PC-3 (cell line): ENCODE data around the gene FBXO38. TPM values are rescaled to one million over a fixed set of nuclear protein-coding genes. Genes with fewer than 3 reads are reported as not detected.

Experiments used
- ATAC-seq: fragments of 200-7000 bp; cut with Tn5 transposase; 2 replicates; pipeline ENCODE4 v1.9.1; 2020; ENCODE audit warnings: mild to moderate bottlenecking, moderate library complexity
- BruUV-seq: library from RNA; stranded (reverse); fragments of 400-500 nt; replicated peaks from 2 replicates; lab custom pipeline; 2021; lab: Mats Ljungman, UMichigan
- CTCF ChIA-PET: fragments of 300-600 bp; sonication (Branson Sonifier 250); formaldehyde crosslinking; loops from one replicate; lab custom pipeline; 2022; ENCODE audit warnings: antibody characterized with exemption; lab: Charles Lee
- POLR2A ChIA-PET: fragments of 300-600 bp; sonication (Branson Sonifier 250); formaldehyde crosslinking; loops from one replicate; lab custom pipeline; 2022; ENCODE audit warnings: antibody characterized with exemption; ENCODE audit not compliant: unreplicated experiment; lab: Charles Lee
- DNase-seq: peaks from one replicate; pipeline ENCODE4 v3.0.0-alpha.2; 2015
- H2AFZ ChIP-seq: fragments of 300-600 bp; sonication (generic); 2 replicates; pipeline ENCODE4 v1.6.0; 2016; ENCODE audit warnings: antibody characterized with exemption, low read length
- H3F3A ChIP-seq: fragments of 300-600 bp; sonication (generic); one replicate; pipeline ENCODE4 v1.6.0; 2017; ENCODE audit warnings: antibody characterized with exemption, low read length, control low read depth, mild to moderate bottlenecking; ENCODE audit not compliant: unreplicated experiment
- H3K27ac ChIP-seq: fragments of 300-600 bp; sonication (generic); 2 replicates; pipeline ENCODE4 v1.5.1; 2016; ENCODE audit warnings: mild to moderate bottlenecking, low read length
- H3K27me3 ChIP-seq: fragments of 300-600 bp; sonication (generic); 2 replicates; pipeline ENCODE4 v1.6.1; 2016; ENCODE audit warnings: low read length, mixed read lengths
- H3K36me3 ChIP-seq: fragments of 300-600 bp; sonication (generic); 2 replicates; pipeline ENCODE4 v1.6.1; 2016; ENCODE audit warnings: low read depth, mixed run types, low read length, mixed read lengths
- H3K4me1 ChIP-seq: fragments of 300-600 bp; sonication (generic); 2 replicates; pipeline ENCODE4 v1.5.1; 2016; ENCODE audit warnings: low read length; ENCODE audit not compliant: insufficient read depth
- H3K4me2 ChIP-seq: fragments of 300-600 bp; sonication (generic); 2 replicates; pipeline ENCODE4 v1.6.0; 2016; ENCODE audit warnings: low read length
- H3K4me3 ChIP-seq: fragments of 300-600 bp; sonication (generic); 2 replicates; pipeline ENCODE4 v1.5.1; 2016; ENCODE audit warnings: mild to moderate bottlenecking, low read length, mixed read lengths
- H3K79me2 ChIP-seq: fragments of 300-600 bp; sonication (generic); 2 replicates; pipeline ENCODE4 v1.6.1; 2017; ENCODE audit warnings: low read length, mixed read lengths
- H3K9ac ChIP-seq: fragments of 300-600 bp; sonication (generic); 2 replicates; pipeline ENCODE4 v1.6.0; 2016; ENCODE audit warnings: mild to moderate bottlenecking, low read length
- H3K9me2 ChIP-seq: fragments of 300-600 bp; sonication (generic); replicated peaks from 2 replicates; pipeline ENCODE4 v1.6.1; 2016; ENCODE audit warnings: mixed run types, low read length, mixed read lengths
- H3K9me3 ChIP-seq: fragments of 300-600 bp; sonication (generic); 2 replicates; pipeline ENCODE4 v1.6.1; 2016; ENCODE audit warnings: low read length, mixed read lengths
- H4K20me1 ChIP-seq: fragments of 300-600 bp; sonication (generic); 2 replicates; pipeline ENCODE4 v1.6.1; 2016; ENCODE audit warnings: low read length, mixed read lengths
- EZH2 ChIP-seq: fragments of 300-600 bp; sonication (generic); IDR thresholded peaks from one replicate; pipeline ENCODE4 v1.6.1; 2017; ENCODE audit warnings: antibody characterized with exemption, mild to moderate bottlenecking, low read length; ENCODE audit not compliant: unreplicated experiment
- intact Hi-C: fragments of 100-400 bp; cut with micrococcal nuclease; formaldehyde crosslinking; loops from 2 replicates; pipeline ENCODE4 v1.9.0; 2023
- total RNA-seq: library from RNA; depleted of rRNA; stranded (reverse); fragments of >200 nt; gene quantifications from 2 replicates; pipeline ENCODE4 v1.2.3, GENCODE V29; 2014; rRNA removed

FBXO38 gene
- total RNA-seq, 1 experiment from 2014 or later: 42.7 TPM

GRCh38 chr5:148492351-148492750, 108.6 kb downstream of the FBXO38 start:
- H3K36me3 ChIP-seq: no peaks in the 10 kb centered on the region
- no peaks in the 10 kb centered on the region for H3K9me2 ChIP-seq
- H3K4me2 ChIP-seq: no peak overlapping the region
- CTCF ChIA-PET: no interaction called here
- H3K27ac ChIP-seq: no peak overlapping the region
- no TSS peak for BruUV-seq
- no peaks in the 10 kb centered on the region for H3K4me1 ChIP-seq
- no peak overlapping the region for H3K4me3 ChIP-seq
- H3K9ac ChIP-seq: no peak overlapping the region
- no peaks in the 10 kb centered on the region for H3K79me2 ChIP-seq
- no peak for DNase-seq
- H3K27me3 ChIP-seq: peaks cover 98% of the 10 kb centered on the region
- H3K9me3 ChIP-seq: no peaks in the 10 kb centered on the region
- H4K20me1 ChIP-seq: no peaks in the 10 kb centered on the region
- no peak overlapping the region for H2AFZ ChIP-seq
- ATAC-seq: no peak
- POLR2A ChIA-PET: no interaction called here
- intact Hi-C loops: no loop called here
- TF ChIP-seq EZH2: no peak
- H3F3A ChIP-seq: no peaks in the 10 kb centered on the region

Other genes with a start within 250 kb of the FBXO38 start
- not detected in 2 replicates for gene SPINK14, start 215.4 kb upstream of the FBXO38 start, total RNA-seq
- not detected in 2 replicates for gene SPINK6, start 180.9 kb upstream of the FBXO38 start, total RNA-seq
- gene MARCOL, start 145.4 kb upstream of the FBXO38 start, total RNA-seq: not detected in 2 replicates
- 3.0 TPM in 1 of 2 replicates, not detected in the other for gene SPINK13, start 115.2 kb upstream of the FBXO38 start, total RNA-seq
- gene SPINK7, start 71.5 kb upstream of the FBXO38 start, total RNA-seq: 0.15 TPM in 1 of 2 replicates, not detected in the other
- gene SPINK9, start 48.4 kb upstream of the FBXO38 start, total RNA-seq: not detected in 2 replicates